Esophagus muscularis mucosa (tissue), 4 donors: ENCODE results near the gene PLCG2. TPM values are rescaled to one million over a fixed set of nuclear protein-coding genes. Genes with fewer than 3 reads are reported as not detected.

ENCODE experiments used
- DNase-seq: peaks from one replicate; pipeline ENCODE4 v3.0.0-alpha.2; 2017; ENCODE audit errors: extremely low spot score
- H3K27ac ChIP-seq, 4 donors: fragments of 200-600 bp; sonication (generic); replicated peaks in 1 of 4; 1 replicate in 3 of 4; 2 replicates in 1 of 4; pipeline ENCODE4 v1.5.1; 2016 to 2019; ENCODE audit warnings: mild to moderate bottlenecking in 1 of 4
- H3K27me3 ChIP-seq, 4 donors: fragments of 200-600 bp; sonication (generic); one replicate each; pipeline versions ENCODE4 v1.5.1 to v1.6.0; 2016 to 2019
- H3K36me3 ChIP-seq, 4 donors: fragments of 200-600 bp; sonication (generic); one replicate each; pipeline ENCODE4 v1.5.1; 2016 to 2019
- H3K4me1 ChIP-seq, 4 donors: fragments of 200-600 bp; sonication (generic); one replicate each; pipeline ENCODE4 v1.5.1; 2016 to 2019
- H3K4me3 ChIP-seq, 4 donors: fragments of 200-600 bp; sonication (generic); 1 replicate in 2 of 4; 2 replicates in 2 of 4; pipeline ENCODE4 v1.5.1; 2016 to 2019; ENCODE audit warnings: mild to moderate bottlenecking in 4 of 4, moderate library complexity in 1 of 4
- H3K9me3 ChIP-seq, 4 donors: fragments of 200-600 bp; sonication (generic); 1 replicate in 3 of 4; 2 replicates in 1 of 4; pipeline ENCODE4 v1.5.1; 2016 to 2019
- EP300 ChIP-seq: sonication (generic); formaldehyde crosslinking; IDR thresholded peaks from one replicate; pipeline ENCODE4 v1.6.1; 2017; ENCODE audit warnings: antibody characterized with exemption
- POLR2A ChIP-seq: fragments of 450-650 bp; IDR thresholded peaks from one replicate; pipeline ENCODE4 v1.6.1; 2017; ENCODE audit warnings: antibody characterized with exemption, moderate library complexity, mild to moderate bottlenecking, low read depth
- POLR2AphosphoS5 ChIP-seq, 2 donors: sonication (generic); formaldehyde crosslinking; IDR thresholded peaks; one replicate each; pipeline ENCODE4 v1.6.1; 2017; ENCODE audit warnings: antibody characterized with exemption in 2 of 2
- WGBS: methylation state at CpG from one replicate; pipeline ENCODE4 v1.1.5; 2018; 5-methylcytosine and 5-hydroxymethylcytosine counted together
- intact Hi-C: fragments of 100-400 bp; cut with DNase I; formaldehyde crosslinking; loops from one replicate; pipeline ENCODE4 v1.15.1; 2023
- total RNA-seq, 4 donors: library from RNA; depleted of rRNA; stranded (reverse); fragments of >200 nt; gene quantifications; one replicate each; pipeline versions ENCODE4 v1.1.0 to v1.2.1, GENCODE V29; 2016
- TF ChIP-seq, protein P1 (sequence below), 3 experiments: fragments of 200-600 bp in 2 of 3; fragments of 450-650 bp in 1 of 3; sonication (generic) in 2 of 3; IDR thresholded peaks; one replicate each; pipeline ENCODE4 v1.5.1; 2017 to 2019; ENCODE audit warnings: antibody characterized with exemption in 3 of 3, mild to moderate bottlenecking in 2 of 3, moderate library complexity in 1 of 3

Gene PLCG2
- total RNA-seq, 4 donors from 2014 or later = 7.1 to 11.3 (median 9.9) TPM

DNA sequence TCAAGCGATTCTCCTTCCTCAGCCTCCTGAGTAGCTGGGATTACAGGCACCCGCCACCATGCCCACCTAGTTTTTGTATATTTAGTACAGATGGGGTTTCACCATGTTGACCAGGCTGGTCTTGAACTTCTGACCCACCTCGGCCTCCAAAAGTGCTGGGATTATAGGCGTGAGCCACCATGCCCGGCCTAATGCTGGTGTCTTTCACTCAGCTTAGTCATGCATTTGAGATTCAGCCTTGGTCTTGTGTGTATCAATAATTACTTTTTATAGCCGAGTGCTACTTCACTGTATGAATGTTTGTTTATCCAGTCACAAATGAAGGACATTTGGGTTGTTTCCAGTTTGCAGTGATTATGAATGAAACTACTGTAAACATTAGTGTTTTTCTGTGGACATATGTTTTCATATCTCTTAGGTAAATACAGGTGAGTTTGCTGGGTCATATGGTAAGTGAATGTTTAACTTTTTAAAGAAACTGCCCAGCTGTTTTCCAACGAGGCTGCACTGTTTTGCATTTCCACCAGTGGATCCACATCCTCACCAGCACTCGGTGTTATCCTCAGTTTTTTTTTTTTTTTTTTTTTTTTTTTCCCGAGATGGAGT lies 11.0 kb upstream of the PLCG2 start:
- 79% methylated on average over 9 of the region's 9 CpGs for WGBS
- peaks cover 0 to 9% (median 0%) of the 10 kb centered on the region in 4 donors for H3K27me3 ChIP-seq
- no peaks in the 10 kb centered on the region for H3K4me1 ChIP-seq
- TF ChIP-seq POLR2A = no peak
- TF ChIP-seq, protein P1, sequence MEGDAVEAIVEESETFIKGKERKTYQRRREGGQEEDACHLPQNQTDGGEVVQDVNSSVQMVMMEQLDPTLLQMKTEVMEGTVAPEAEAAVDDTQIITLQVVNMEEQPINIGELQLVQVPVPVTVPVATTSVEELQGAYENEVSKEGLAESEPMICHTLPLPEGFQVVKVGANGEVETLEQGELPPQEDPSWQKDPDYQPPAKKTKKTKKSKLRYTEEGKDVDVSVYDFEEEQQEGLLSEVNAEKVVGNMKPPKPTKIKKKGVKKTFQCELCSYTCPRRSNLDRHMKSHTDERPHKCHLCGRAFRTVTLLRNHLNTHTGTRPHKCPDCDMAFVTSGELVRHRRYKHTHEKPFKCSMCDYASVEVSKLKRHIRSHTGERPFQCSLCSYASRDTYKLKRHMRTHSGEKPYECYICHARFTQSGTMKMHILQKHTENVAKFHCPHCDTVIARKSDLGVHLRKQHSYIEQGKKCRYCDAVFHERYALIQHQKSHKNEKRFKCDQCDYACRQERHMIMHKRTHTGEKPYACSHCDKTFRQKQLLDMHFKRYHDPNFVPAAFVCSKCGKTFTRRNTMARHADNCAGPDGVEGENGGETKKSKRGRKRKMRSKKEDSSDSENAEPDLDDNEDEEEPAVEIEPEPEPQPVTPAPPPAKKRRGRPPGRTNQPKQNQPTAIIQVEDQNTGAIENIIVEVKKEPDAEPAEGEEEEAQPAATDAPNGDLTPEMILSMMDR (IDR thresholded peaks at IDR 0.05) = no peak
- TF ChIP-seq POLR2AphosphoS5 (IDR thresholded peaks at IDR 0.05) = no peak
- no peak for TF ChIP-seq EP300
- no peaks in the 10 kb centered on the region for H3K9me3 ChIP-seq
- no peaks in the 10 kb centered on the region for H3K36me3 ChIP-seq
- no peak overlapping the region for H3K27ac ChIP-seq
- H3K4me3 ChIP-seq = no peak overlapping the region
- intact Hi-C loops = no loop called here
- DNase-seq = no peak

DNA sequence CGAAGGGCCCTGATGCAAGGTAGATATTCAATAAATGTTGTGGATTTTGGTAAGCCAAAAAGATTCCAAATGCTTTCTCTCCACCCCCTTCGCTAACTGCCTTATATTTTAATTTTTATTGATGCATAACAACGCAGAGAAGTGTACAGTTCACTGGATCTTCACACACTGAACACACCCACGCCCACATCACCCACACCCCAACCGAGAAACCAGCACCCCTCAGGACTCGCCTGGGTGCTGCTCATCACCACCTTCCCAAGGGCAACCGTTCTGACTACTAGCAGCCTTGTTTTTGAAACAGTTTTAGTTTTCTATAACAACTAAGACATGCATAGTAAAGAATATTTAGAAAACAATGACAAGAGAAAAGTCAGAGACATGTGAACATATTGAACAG lies 9.1 kb upstream of the PLCG2 start:
- Histone ChIP-seq H3K27me3 (peaks cover 0 to 9% (median 0%) of the 10 kb centered on the region in 4 donors), H3K9me3 (no peaks in the 10 kb centered on the region), H3K27ac (no peak overlapping the region), H3K4me1 (peaks cover 0 to 3% (median 0%) of the 10 kb centered on the region in 4 donors), H3K4me3 (no peak overlapping the region), H3K36me3 (no peaks in the 10 kb centered on the region)
- no peak for DNase-seq
- TF ChIP-seq EP300 = no peak
- TF ChIP-seq, protein P1 (IDR thresholded peaks at IDR 0.05) = no peak
- TF ChIP-seq POLR2AphosphoS5 (IDR thresholded peaks at IDR 0.05) = no peak
- TF ChIP-seq POLR2A = no peak
- 88% methylated on average over 7 of the region's 7 CpGs for WGBS
- intact Hi-C loops = no loop called here

DNA sequence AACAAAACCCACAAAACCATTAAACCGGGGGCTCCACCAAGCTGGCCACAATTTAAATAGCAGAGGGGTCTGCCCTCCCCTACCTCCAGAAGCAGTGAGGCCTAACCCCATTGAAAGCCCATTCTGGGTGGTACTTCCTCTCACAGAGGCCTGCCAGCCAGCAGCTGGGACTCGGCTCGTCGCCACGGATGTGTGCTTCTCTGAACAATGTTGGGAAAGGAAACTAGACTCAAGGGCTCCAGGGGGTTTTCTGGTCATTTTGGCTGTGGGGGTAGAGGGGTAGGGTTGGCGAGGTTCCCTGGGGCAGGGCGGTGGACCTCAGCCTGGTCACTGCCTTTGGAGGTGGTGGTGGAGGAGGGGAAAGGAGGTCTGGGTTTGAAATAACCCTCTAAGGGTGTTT lies 4.7 kb upstream of the PLCG2 start:
- intact Hi-C loops = no loop called here
- WGBS = 53% methylated on average over 7 of the region's 7 CpGs
- peaks cover 0 to 10% (median under 1%) of the 10 kb centered on the region in 4 donors for H3K27me3 ChIP-seq
- H3K4me3 ChIP-seq = no peak overlapping the region
- H3K36me3 ChIP-seq = no peaks in the 10 kb centered on the region
- no peak for DNase-seq
- H3K9me3 ChIP-seq = peaks cover 0 to 5% (median 0%) of the 10 kb centered on the region in 4 donors
- peaks cover 2 to 10% (median 6%) of the 10 kb centered on the region in 4 donors for H3K4me1 ChIP-seq
- TF ChIP-seq POLR2AphosphoS5 (IDR thresholded peaks at IDR 0.05) = no peak
- TF ChIP-seq, protein P1 (IDR thresholded peaks at IDR 0.05) = no peak
- TF ChIP-seq EP300 = no peak
- TF ChIP-seq POLR2A = no peak
- H3K27ac ChIP-seq = peak overlapping the region in 1 of 4 donors; percentile 36

DNA sequence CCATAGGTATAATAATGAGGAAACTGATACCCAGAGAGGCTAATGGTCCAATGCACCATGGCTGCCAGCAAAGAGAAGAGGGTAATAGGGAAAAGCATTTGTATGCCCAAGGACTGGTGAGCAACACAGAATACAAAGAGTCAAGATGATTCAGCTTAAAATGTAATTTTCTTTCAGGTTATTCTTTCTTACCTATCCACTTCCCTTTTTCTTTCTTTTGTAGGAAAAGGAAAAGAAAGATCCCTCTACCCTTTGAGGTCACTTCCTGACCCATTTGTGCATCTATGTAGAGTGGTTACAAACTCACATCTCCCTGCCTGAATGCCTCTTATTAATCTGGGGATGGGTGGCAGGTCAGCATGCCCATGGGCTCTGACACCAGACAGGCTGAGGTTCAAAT lies 3.5 kb upstream of the PLCG2 start:
- no peak for DNase-seq
- H3K36me3 ChIP-seq = no peaks in the 10 kb centered on the region
- H3K4me3 ChIP-seq = no peak overlapping the region
- no peak overlapping the region for H3K27ac ChIP-seq
- peaks cover 0 to 22% (median 6%) of the 10 kb centered on the region in 4 donors for H3K27me3 ChIP-seq
- peaks cover 0 to 5% (median 0%) of the 10 kb centered on the region in 4 donors for H3K9me3 ChIP-seq
- no peak for TF ChIP-seq POLR2AphosphoS5 (IDR thresholded peaks at IDR 0.05)
- no peak for TF ChIP-seq POLR2A
- TF ChIP-seq EP300 = no peak
- intact Hi-C loops = no loop called here
- peaks cover 6 to 18% (median 12%) of the 10 kb centered on the region in 4 donors for H3K4me1 ChIP-seq

DNA sequence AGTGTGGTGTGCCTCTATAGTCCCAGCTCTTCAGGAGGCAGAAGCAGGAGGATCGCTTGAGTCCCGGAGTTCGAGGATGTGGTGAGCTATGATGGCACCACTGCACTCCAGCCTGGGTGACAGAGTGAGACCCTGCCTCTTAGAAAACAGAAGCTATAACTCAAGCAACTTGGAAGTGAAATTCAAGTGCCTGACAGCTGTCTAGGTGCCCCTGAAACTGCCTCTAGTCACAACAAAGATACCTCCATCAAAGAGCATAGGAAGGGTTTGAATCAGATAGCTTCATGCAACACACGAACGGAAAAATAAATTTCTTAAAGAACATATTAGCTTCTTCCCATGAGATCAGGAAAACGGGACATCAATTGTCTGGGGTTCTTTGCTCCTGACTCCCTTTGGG lies 860 bp upstream of the PLCG2 start:
- WGBS = 79% methylated on average over 6 of the region's 6 CpGs
- intact Hi-C loops = no loop called here
- Histone ChIP-seq H3K36me3 (no peaks in the 10 kb centered on the region), H3K27me3 (peaks cover 0 to 31% (median 6%) of the 10 kb centered on the region in 4 donors), H3K27ac (no peak overlapping the region), H3K9me3 (peaks cover 0 to 5% (median 0%) of the 10 kb centered on the region in 4 donors), H3K4me3 (no peak overlapping the region), H3K4me1 (peaks cover 6 to 18% (median 12%) of the 10 kb centered on the region in 4 donors)
- DNase-seq = no peak
- TF ChIP-seq POLR2AphosphoS5 (IDR thresholded peaks at IDR 0.05) (no peak), EP300 (no peak), POLR2A (no peak)
- TF ChIP-seq, protein P1 (IDR thresholded peaks at IDR 0.05) = no peak
